Loucy (cell line): ENCODE measurements around the gene CNTNAP2.

Source experiments
- CTCF ChIP-seq: fragments of 200-600 bp; sonication (generic); conservative IDR thresholded peaks from 2 replicates; pipeline ENCODE4 v1.5.1; 2014; ENCODE audit warnings: mild to moderate bottlenecking, antibody characterized with exemption, low read length
- EZH2phosphoT487 ChIP-seq: fragments of 200-600 bp; IDR thresholded peaks from 2 replicates; pipeline ENCODE4 v1.6.1; 2018; ENCODE audit warnings: antibody characterized with exemption, mild to moderate bottlenecking, moderate library complexity, borderline replicate concordance

- TF ChIP-seq CTCF = no peak
- TF ChIP-seq EZH2phosphoT487 = no peak
Observed at GRCh38 chr7:147911201-147911601, 1794.6 kb downstream of the CNTNAP2 start.
